Left forelimb (tissue), 1 donor: ENCODE measurements around the gene ZMYND8.
A peak's percentile ranks its signal among the peaks of the same experiment; 100 is the strongest.
"Not testable (repeated sequence)": the region's sequence is repeated elsewhere in the genome, so short reads cannot be mapped to it uniquely, and the experiment has no call there.

Experiments
- DNase-seq: peaks from one replicate; pipeline ENCODE4 v3.0.0-alpha.2; 2018; ENCODE audit warnings: low spot score

The ZMYND8 gene

DNA sequence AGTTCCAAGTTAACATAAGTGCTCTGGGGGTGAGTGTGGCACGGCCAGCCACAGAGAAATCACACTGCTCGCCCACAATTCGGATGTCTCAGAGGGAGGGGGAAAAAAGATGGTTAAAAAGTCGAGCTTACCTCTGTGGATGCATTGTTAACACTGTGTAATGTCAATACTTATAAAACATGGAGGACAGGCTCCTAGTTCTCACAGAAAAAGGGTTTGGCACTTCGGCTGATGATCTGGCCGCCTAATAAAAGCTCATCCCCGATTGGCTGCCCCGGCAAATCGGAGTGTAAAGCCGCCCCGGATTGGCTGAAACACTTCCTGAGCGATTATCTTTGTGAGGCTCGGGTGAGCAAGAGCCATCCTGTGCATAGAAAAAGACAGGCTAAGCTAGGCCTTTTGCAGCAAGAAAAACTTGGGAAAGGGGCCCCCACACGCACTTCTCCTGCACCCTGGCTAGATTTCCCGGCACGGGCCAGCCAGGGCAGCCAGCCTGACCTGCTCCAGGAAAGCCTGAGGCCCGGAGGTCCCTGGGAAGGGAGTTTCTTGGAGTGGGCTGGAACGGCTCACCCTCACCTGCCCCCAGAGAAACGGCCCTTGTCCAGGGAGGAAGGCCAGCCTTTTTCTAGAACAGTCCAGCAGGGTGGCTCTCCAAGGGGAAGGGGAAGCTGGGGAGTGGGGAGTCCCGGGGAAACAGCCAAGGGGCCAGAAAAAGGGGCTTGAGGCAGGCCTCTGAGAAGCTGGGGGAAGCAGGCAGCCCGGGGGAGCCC is at the start of gene ZMYND8:
ZMYND8 (minus strand) TSS at position 174 of the 770 bp plus-strand sequence; CDS start at position 145, 29 bp downstream.
- peak; percentile 97 for DNase-seq

DNA sequence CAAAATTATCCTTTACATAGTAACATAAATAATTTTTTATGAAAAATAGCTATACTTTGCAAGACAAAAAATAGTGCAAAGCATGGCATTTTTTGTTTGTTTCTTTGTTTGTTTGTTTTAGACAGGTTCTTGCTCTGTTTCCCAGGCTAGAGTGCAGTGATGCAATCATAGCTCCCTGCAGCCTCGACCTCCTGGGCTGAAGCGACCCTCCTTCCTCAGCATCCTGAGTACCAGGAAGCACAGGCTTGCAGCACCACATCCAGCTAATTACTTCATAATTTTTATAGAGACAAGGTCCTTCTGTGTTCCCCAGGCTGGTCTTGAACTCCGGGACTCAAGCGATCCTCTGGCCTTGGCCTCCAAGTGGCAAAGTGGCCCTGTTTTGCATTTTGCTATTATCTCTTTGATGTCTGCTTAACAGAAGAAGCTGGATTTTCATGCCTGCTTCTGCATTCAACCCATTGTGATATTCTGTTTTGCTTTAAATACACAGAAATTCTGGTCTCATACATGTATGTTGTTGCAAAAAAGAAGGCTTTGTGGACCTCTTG is 49.4 kb upstream of the ZMYND8 start:
- no peak for DNase-seq

DNA sequence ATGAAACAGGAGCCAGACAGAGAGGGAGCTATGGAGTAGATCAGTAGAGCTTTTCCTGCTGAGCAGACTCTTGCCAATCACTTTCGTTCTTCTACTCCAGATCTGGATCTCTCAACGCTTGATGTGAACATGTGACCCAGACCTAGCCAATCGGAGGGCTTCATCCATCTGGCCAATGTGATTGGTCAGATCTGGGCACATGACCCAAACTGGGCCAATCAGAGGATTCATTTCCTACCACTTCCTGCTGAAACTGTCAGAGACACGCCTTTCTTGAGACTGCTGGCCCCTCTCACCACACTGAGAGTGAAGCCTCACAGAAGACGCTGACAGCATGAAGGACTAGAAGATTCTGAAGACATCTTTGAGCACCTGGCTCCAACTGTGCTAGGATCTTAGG is 44.2 kb upstream of the ZMYND8 start:
- DNase-seq: no peak

DNA sequence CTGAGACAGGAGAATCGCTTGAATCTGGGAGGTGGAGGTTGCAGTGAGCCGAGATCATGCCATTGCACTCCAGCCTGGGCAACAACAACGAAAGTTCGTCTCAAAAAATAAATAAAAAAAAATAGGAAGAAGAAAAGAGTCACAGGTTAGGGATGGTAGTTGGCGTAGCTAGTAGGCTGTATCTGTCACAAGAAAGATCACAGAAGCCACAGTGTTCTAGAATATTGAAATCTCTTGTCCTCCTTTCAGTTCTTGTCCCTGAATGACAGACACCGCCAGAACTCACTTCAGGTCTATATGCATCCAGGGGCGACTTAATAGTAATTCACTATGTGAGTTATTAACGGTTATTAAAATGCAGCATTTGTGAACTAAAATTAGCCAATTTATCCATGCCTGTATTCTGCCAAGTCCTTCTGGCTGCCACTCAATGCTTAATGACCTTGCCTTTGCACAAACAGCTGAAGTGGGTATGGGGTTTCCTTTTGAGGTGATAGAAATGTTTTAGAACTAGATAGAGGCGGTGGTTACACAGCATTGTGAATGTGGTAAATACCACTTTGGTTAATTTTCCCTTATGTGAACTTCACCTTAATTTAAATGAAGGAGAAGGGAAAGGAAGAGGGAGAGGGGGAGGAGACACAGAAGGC is 41.3 kb upstream of the ZMYND8 start:
- no peak for DNase-seq

DNA sequence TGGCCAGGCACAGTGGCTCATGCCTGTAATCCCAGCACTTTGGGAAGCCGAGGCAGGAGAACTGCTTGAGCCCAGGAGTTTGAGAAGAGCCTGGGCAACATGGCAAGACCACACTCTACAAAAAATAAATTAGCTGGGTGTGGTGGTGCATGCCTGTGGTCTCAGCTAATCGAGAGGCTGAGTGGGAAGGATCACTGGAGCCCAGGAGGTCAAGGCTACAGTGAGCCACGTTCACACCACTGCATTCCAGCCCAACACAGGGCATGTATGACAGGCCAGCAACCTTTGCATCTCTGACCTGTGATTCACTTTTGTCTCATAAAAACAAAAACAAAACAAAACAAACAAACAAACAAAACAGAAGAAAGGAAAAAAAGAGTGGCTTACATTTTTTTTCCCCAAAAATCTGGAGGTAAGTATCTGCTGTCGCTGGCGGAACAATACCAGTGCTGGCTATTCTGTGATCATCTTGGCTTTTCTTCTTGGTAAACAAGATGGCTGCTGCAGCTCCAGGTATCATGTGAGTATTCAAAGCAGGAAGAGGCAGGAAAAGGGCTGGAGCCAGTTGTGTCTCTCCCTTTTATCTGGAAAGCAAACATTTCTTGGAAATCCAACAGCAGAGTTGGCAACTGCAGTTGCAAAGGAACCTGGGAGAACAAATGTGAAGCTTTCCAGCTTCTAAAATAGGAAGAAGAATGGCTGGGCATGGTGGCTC is 40.4 kb upstream of the ZMYND8 start:
- DNase-seq: no peak

DNA sequence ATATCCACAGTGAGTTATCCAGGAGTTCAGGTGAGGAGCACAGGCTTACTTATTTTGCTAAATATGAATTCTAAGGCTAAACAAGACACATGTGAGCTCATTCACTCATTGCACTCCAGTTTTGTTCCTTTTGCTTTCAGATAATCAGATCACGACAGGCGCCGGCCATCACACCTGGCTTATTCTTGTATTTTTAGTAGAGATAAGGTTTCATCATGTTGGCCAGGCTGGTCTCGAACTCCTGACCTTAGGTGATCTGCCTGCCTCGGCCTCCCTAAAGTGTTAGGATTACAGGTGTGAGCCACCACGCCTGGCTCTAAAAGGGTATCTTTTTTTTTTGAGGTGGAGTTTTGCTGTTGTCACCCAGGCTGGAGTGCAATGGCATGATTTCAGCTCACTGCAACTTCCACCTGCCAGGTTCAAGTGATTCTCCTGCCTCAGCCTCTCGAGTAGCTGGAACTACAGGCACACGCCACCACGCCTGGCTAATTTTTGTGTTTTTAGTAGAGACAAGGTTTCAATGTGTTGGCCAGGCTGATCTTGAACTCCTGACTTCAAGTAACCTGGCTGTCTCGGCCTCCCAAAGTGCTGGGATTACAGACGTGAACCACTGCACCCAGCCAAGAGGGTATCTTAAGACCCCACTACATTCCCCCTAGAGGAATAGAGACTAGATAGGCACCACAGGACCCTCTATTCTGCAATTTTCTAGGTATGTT is 37.5 kb upstream of the ZMYND8 start:
- DNase-seq: not testable (repeated sequence)

DNA sequence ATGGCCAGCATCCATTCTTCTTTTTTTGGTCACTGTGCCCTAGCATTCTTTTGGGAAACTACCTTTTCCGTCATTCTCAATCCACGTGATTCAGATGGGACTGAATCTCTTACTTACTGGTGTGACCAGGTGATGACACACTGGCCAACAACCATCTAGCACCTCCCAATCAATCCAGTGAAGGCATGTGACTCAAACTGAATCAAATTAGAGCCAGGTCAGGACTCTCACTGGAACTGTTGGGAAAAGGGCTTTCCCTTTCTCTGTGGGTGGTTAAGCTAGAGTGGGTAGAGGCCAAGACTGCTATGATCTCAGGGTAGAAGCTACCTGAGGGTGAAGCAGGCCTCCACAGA is 36.2 kb upstream of the ZMYND8 start:
- DNase-seq: no peak

DNA sequence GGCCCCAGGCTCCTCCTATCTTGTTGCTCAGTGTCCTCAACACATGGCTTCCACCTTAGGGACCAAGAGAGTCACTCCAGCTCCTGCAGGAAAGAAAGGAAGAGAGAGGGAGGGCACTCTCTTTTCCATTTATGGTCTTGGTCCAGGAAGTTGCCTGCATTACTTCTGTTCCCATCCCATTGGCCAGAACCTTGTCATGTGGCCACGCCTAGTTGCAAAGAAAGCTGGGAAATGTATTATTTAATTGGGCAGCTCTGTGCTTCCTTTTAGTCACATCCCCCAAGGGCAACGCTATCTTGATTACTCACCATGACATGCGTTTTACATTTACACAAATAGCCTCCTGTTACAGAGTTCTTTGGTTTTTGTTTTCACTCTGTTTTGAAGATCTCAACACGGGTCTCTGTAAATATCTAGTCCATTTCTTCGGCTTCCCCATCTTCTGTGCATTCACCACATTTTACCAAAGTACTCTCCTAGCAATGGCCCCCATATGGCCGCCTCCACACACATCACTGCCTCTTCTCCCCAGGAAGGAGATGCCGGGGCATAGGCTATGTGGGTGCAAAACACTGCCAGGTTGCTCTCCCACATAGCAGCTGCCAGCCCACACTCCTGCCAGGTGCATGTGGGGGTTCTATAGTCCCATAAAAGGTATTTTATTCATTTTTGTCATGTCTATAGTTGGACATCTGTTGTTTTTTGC is 35.7 kb upstream of the ZMYND8 start:
- DNase-seq: no peak

DNA sequence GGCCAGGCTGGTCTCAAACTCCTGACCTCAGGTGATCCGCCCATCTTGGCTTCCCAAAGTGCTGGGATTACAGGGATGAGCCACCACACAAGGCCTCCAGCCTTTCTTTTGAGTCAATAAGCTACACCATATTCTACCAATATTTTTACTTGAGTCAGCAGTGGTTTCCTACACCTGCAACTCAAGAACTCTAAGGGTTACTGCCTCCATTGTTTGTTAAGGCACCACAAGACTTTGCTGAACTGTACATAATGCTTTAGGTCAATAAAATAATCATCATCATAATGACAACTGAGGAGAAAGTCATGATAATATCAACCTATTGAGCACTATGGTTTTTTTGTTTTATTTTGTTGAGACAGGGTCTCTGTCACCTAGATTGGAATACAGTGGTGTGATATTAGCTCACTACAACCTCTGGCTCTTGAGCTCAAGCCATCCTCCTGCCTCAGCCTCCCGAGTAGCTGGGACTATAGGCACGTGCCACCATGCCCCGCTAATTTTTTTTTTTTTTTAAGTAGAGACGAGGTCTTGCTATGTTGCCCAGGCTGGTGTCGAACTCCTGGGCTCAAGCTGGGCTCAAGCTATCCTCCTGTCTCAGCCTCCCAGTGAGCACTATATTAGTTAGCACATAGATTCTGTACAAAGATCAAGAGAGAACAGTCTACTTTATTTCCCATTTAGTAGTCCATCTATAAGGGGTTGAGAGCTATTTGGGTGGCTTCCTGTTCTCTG is 34.9 kb upstream of the ZMYND8 start:
- DNase-seq: no peak

DNA sequence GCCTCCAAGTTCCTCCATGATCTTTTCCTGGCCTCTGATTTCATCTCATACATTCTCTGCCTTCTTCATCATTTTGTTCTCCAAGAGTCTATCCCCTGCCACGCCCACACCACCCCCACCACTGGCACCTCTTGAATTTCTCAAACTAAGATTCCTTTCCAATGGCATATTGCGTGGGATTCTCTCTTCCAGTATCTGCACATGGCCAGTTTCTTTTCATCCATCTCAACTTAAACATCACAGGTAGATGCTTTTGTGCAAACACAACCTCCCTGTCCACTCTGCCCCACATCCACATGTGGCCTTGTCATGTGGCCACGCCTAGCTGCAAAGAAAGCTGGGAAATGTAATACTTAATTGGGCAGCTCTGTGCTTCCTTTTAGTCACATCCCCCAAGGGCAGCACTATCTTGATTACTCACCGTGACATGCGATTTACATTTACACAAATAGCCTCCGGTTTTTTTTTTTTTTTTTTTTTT is 33.4 kb upstream of the ZMYND8 start:
- no peak for DNase-seq

DNA sequence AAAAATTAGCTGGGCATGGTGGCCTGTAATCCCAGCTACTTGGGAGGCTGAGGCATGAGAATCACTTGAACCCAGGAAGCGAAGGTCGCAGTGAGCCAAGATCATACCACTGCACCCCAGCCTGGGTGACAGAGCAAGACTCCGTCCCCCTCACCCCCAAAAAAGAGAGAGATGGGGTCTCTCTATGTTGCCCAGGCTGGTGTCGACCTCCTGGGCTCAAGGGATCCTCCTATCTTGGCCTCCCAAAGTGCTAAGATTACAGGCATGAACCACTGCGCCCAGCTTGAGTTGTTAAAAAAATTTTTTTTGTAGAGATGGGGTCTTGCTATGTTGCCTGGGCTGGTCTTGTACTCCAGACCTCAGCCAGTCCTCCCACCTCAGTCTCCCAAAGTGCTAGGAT is 29.5 kb upstream of the ZMYND8 start:
- not testable (repeated sequence) for DNase-seq

DNA sequence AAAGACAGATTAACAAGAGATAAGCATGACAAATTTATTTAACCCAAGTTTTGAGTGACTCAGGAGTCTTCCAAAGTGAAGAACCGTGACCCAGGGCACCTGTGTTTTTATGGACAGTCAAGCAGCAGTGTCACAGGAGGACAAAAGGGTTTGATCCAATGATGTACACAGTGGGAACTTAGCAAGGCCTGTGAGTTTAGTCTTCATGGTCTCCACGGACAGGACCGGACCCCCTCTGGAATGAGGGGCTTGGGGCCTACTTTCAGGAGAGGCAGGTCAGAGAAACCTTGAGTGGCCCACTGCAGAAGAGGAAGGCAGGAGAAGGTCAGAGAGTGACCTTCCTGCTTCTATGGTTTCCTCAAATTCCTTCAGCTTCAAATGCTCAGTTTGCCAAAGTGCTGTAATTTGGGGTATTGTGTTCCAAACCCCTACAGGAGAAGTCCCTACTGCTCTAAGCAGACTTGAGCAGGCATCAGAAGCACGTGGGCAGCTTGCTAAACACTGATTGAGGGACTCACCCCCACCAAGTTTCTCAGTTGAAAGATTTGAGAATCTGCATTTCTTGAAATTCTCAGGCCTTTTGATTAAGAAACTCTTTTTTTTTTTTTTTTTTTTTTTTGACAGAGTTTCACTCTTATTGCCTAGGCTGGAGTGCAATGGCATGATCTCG is 26.4 kb upstream of the ZMYND8 start:
- DNase-seq: no peak

DNA sequence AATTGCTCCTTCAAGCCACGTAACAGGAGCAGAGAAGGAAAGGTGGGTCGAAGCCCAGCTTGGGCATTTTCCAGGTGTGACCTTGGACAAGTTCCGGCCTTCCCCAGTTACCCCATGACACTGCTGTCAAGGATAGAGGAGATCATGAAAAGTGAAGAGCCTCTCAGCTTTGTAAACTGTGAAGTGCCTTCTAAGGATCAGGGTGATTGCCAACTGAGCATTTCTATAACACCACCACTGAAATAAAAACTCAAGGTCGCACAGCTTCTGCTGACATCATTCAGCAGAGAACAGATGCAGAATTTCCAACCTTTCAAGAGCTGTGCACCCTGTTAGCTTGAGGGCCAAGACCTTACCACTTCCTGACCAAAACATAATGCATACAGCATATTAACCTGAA is 24.0 kb upstream of the ZMYND8 start:
- no peak for DNase-seq

DNA sequence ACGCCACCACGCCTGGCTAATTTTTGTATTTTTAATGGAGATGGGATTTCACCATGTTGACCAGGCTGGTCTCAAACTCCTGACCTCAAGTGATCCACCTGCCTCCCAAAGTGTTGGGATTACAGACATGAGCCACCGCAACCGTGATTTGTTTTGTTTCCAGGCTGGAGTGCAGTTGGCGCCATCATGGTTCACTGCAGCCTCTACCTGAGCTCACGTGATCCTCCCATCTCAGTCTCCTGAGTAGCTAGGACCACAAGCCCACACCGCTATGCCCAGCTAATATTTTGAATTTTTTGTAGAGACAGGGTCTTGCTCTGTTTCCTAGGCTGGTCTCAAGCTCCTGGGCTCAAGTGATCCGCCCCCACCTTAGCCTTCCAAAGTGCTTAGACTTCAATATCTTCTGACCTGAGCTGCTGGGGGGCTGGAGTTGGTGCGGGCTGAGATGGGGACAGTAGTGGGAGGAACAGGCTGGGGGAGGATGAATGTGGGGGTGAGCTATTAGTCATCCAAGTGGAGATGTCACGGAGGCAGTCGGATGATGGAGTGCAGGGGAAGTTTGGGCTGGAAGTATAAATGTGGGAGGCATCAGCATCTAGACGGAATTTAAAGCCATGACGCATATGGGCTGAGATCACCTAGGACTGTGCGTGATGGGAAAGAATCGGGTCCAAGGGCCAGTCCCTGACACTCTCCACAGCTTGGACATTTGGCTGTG is 23.1 kb upstream of the ZMYND8 start:
- DNase-seq: no peak

DNA sequence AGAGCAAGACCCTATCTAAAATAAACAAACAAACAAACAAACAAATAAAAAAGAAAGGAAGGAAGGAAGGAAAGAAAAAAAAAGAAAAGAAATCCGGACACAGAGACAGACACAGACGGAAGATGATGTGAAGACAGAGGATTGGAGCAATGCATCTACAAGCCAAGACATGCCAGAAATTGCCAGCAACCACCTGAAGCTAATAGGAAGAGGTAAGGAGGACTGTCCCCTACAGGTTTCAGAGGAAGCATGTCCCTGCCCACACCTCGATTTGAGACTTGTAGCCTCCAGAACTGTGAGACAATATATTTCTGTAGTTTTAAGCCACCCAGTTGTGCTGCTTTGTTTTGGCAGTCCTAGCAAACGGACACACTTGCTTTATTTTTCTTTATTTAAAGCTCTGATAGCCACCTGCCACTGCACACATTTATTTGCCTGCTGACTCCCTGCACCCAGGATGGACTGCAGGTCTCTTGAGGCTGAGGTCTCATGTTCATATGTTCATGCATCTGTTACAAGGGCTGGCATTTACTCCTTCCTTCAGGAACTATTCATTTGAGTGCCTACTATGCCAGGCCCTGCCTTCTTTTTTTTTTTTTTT is 20.7 kb upstream of the ZMYND8 start:
- DNase-seq: no peak

DNA sequence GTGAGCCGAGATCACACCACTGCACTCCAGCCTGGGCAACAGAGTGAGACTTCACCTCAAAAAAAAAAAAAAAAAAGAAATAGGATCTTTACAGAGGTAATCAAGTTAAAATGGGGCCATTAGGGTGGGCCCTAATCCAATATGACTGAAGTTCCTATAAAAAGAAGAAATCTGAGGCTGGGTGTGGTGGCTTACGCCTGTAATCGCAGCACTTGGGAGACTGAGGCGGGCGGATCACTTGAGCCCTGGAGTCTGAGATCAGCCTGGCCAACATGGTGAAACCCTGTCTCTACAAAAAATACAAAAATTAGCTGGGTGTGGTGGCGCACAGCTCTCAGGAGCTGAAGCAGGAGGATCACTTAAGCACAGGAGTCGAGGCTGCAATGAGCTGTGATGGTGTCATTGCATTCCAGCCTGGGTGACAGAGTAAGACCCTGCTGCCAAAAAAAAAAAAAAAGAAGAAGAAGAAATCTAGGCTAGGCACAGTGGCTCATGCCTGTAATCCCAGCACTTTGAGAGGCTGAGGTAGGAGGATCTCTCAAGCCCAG is 19.7 kb upstream of the ZMYND8 start:
- DNase-seq: not testable (repeated sequence)

DNA sequence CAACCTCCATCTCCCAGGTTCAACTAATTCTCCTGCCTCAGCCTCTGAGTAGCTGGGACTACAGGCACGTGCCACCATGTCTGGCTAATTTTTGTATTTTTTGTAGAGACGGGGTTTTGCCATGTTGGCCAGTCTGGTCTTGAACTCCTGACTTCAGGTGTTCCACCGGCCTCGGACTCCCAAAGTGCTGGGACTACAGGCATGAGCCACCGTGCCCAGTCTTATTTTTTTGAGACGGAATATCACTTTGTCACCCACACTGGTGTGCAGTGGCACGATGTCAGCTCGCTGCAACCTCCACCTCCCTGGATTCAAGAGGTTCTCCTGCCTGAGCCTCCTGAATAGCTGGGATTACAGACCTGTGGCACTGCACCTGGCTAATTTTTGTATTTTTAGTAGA is 17.6 kb upstream of the ZMYND8 start:
- DNase-seq: not testable (repeated sequence)

DNA sequence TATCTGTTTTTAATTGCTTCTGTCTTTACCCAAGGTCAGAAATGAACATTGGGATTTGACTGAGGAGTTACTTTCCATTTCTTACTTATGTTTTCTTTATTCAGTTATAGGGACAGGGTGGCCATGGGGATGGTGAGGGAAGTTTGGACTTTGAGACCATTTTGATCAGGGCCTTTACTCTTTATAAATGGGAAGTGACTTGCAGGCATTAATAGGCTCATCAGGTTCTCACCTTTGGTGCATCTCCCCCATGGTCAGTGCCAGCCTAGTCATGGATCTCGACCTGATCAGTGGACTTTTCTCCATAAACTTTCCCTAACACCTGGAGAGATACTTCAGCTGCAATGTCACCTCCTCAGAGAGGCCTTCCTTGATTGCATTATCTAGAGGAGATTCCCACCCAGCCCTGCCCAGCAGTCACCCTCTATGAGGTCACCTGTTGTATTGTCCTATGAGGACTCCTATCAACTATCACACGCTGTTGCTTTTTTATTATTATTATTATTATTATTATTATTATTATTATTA is 16.8 kb upstream of the ZMYND8 start:
- DNase-seq: no peak
